HG02588 (cell line): ENCODE measurements around the gene FADS3.

Experiments
- ATAC-seq: cut with Tn5 transposase; IDR thresholded peaks from one replicate; pipeline ENCODE4 v1.9.1; 2021; ENCODE audit warnings: mild to moderate bottlenecking, moderate library complexity; ENCODE audit not compliant: unreplicated experiment

Gene FADS3

DNA sequence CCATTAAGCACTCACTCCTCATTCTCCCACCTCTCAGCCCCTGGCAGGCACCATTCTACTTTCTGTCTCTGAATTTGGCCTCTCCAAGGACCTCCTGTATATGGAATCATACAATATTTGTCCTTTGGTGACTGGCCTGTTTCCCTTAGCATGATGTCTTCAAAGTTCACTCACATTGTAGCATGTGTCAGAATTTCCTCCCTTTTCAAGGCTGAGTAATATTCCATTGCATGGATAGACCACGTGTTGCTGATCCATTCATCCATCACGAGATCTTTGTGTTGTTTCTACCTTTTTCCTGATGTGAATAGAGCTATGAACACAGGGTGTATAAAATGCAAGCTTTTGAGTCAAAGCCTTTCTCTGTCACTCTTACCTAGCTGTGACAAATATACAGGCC lies 51.6 kb downstream of the FADS3 start:
- ATAC-seq: no peak

DNA sequence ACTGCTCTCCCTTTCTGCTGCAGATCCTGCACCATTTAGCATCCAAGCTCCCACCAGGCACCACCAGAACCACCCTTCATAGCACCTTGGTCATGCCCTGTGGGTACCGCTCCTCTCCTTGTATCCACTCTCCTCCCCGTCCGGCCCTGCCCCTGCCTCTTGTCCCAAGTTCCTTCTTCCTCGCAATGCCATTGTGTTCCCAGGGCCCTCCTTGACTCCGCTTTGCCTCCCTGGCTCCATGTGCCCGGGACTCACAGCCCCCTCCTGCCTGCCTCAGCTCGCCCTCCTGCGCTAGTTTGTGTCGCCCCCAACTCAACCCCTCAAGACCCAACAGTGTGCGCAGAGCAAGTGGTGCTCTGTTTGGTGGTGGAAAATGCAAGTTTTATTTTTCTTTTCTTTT lies 52.4 kb downstream of the FADS3 start:
- ATAC-seq: no peak

DNA sequence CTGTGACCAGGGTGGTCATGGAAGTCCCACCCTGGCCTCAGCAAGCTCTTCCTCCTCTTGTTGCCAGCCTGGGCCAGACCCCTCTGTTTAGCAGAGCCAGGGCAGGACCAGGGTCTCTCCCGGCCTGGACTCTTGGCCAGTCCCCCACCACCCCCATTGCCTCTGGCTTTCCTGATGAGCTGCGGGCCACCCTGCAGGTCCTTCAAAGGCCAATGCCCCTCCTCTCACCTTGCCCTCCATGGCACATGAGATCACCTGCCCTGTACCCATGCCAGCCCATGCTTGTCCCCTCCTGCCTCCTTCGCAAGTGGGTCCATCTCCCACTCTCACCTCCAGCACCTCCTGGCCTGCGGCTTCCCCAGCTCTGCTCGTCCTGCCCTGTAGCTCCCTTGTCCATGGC lies 52.8 kb downstream of the FADS3 start:
- no peak for ATAC-seq

- no peak for ATAC-seq
These were observed 53.8 kb downstream of the FADS3 start for GRCh38 chr11:61837411-61838005.

- no peak for ATAC-seq
These were observed 55.2 kb downstream of the FADS3 start for GRCh38 chr11:61836193-61836592.

- ATAC-seq: peak; percentile 90
These were observed 56.9 kb downstream of the FADS3 start for GRCh38 chr11:61834278-61835048.

DNA sequence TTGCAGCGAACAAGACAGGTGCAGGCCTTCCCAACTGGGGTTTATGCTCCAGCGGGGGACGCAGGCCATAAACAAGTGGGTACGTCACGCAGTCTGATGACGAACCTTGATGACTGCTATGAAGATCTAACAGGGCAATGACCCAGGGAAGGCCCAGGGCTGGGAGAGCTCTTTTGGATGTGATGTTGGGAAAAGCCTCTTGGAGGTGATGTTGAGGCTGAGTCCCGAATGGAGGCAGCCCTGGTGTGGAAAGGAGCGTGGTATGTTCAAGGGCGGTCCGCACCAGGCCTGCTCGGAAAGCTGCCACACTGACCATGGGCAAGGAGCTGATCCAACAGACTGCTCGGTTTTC lies 57.4 kb downstream of the FADS3 start:
- no peak for ATAC-seq

GRCh38 chr11:61833471-61833870 lies 57.9 kb downstream of the FADS3 start:
- no peak for ATAC-seq

- no peak for ATAC-seq
These were observed 58.6 kb downstream of the FADS3 start for GRCh38 chr11:61832754-61833153.

DNA sequence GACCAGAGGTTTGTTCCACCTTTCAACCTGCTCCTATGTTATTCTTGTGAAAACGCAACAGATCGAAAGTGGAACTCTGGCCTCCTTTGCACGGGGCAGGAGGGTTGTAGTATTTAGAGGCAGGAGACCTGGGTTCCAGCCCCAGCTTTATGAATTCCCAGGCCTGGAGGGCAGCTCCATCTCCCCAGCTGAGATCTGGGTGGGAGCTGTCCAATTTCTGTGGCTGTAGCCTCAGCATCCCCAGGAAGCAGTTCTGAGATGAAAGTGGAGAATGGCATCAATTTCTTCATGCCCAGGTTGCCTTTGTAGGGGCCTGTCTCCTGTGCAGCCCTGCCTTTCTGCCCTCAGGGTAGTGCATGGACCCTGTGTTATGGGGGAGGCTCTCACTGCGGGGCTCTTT lies 59.1 kb downstream of the FADS3 start:
- ATAC-seq: no peak

DNA sequence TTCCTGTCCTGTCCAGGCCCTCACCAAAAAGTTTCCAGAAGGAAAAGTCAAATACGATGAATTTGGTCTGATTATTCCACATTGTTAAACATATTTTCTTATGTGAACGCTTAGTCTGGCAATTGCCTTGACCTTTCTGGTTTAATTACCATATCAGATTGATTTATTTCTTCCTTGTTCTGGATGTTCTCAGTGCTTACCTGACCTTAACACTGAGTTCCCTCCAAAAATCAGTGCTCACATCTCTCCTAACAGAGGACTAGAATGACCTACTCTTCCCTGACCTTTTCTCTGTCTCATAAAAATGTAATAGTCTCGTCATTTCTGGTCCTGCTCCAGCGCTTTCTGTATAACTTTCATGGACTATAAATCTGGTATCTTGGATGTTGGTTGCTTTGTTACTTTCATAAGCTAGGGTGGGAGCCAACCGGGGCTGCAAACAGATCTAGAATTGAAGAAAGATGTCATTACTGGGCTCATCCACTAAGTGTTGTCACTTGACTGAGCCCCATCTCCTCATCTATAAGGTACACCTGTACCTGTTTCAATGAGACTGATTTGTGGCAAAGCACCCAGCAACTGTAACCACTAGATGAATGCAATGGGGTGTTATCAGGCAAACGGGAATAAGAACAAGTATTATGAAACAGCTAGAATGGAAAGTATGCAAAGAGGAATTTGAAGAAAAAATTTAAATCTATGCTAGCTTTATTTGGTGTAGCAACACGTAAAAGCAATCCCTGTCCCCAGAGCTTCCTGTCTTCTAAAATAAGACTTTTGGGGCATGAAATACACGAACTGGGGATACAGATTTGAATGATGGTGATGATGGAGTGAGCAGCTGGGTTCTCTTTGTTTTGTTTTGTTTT lies 60.9 kb downstream of the FADS3 start:
- no peak for ATAC-seq

DNA sequence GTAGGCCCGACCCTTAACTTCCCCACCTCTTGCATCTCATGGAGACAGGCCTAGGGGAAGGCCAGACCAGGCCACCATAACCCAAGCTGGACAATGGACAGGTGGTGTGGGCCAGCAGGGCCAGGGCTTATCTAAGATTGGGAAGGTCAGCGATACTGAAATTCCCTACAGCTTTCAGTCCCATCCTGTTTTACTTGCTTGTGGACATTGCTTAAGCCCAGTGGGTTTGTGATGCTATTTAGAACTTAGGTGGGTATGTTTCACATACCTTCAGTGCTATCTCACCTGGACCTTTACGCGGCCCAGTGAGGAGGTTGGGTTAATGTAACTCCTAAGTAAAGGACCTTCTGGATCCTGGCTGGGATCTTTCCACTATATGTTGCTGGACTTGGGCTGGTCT lies 61.5 kb downstream of the FADS3 start:
- ATAC-seq: no peak

- ATAC-seq: no peak
These were observed 62.5 kb downstream of the FADS3 start for GRCh38 chr11:61828629-61829407.

DNA sequence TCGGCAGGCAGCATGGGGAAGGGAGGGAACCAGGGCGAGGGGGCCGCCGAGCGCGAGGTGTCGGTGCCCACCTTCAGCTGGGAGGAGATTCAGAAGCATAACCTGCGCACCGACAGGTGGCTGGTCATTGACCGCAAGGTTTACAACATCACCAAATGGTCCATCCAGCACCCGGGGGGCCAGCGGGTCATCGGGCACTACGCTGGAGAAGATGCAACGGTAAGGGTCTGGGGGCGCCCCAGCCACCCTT lies 63.0 kb downstream of the FADS3 start:
- ATAC-seq: no peak

GRCh38 chr11:61827571-61828378 lies 63.6 kb downstream of the FADS3 start, which contains the start of gene FADS2:
Gene FADS2 (plus strand): TSS chr11:61828300. CDS start chr11:61828391, 91 bp downstream.
- ATAC-seq: peak; percentile 76

- ATAC-seq: peak; percentile 7
These were observed 64.3 kb downstream of the FADS3 start for GRCh38 chr11:61826930-61827570.
